Activated CD4-positive, alpha-beta T cell treated with anti-CD3 and anti-CD28 coated beads for 36 hours (primary cell): Measurements from ENCODE around the gene TSPEAR. TPM values are rescaled to one million over a fixed set of nuclear protein-coding genes. Genes with fewer than 3 reads are reported as not detected.

Experiments used
- ATAC-seq: fragments of 200-7000 bp; cut with Tn5 transposase; one replicate; pipeline ENCODE4 v1.10.0; 2021; ENCODE audit warnings: mild to moderate bottlenecking, moderate library complexity
- CTCF ChIA-PET: fragments of 350-600 bp; sonication (Branson Sonifier 250); formaldehyde crosslinking; loops from one replicate; lab custom pipeline; 2021; ENCODE audit warnings: antibody characterized with exemption; lab: Charles Lee
- POLR2A ChIA-PET: fragments of 350-600 bp; sonication (Branson Sonifier 250); formaldehyde crosslinking; loops from one replicate; lab custom pipeline; 2021; ENCODE audit warnings: antibody characterized with exemption, inconsistent platforms; lab: Charles Lee
- DNase-seq: peaks from one replicate; pipeline ENCODE4 v3.0.0-alpha.2; 2020
- H3K27ac Mint-ChIP-seq: one replicate; pipeline ENCODE4 v1.8.0; 2021; ENCODE audit warnings: mixed read lengths
- H3K27me3 Mint-ChIP-seq: one replicate; pipeline ENCODE4 v1.8.0; 2021; ENCODE audit warnings: mixed read lengths
- H3K36me3 Mint-ChIP-seq: one replicate; pipeline ENCODE4 v1.8.0; 2021; ENCODE audit warnings: low read depth, mixed read lengths
- H3K4me1 Mint-ChIP-seq: one replicate; pipeline ENCODE4 v1.8.0; 2021; ENCODE audit warnings: mixed read lengths
- H3K4me3 Mint-ChIP-seq: one replicate; pipeline ENCODE4 v1.8.0; 2021; ENCODE audit warnings: mild to moderate bottlenecking, moderate library complexity, mixed read lengths
- H3K9me3 Mint-ChIP-seq: one replicate; pipeline ENCODE4 v1.8.0; 2021; ENCODE audit warnings: low read depth, mixed read lengths
- intact Hi-C, 2 experiments: fragments of 100-400 bp; cut with DNase I in 1 of 2; cut with micrococcal nuclease in 1 of 2; formaldehyde crosslinking; loops; one replicate each; pipeline versions ENCODE4 v1.14.2 to v1.15.1; 2022 to 2024; cut with DNase I, micrococcal nuclease
- total RNA-seq, 2 experiments: library from RNA; stranded (reverse); gene quantifications; one replicate each; pipeline ENCODE4 v1.2.3, GENCODE V29; 2021

The TSPEAR gene
- not detected for total RNA-seq

- Mint-ChIP-seq H3K27me3 (peaks cover 62% of the 10 kb centered on the region), H3K4me1 (peaks cover 26% of the 10 kb centered on the region), H3K9me3 (no peaks in the 10 kb centered on the region), H3K27ac (no peak within 1 kb of the TSS), H3K36me3 (no peaks in the 10 kb centered on the region), H3K4me3 (no peak within 1 kb of the TSS)
- intact Hi-C loops: no loop called here
- ATAC-seq: no peak
- CTCF ChIA-PET: interaction anchor here (0.7 to 0.9 kb wide), 2 partner anchors 82 to 87 kb away, joined by 3 read pairs; no protein-coding TSS in a partner anchor
- DNase-seq: no peak
- POLR2A ChIA-PET: no interaction called here
Measured at GRCh38 chr21:44711327-44712202, at the start of gene TSPEAR. Gene TSPEAR, minus strand, starts transcription at chr21:44711572. Its CDS starts 58 bp downstream, at chr21:44711514.

- Mint-ChIP-seq H3K9me3 (no peaks in the 10 kb centered on the region), H3K27me3 (no peaks in the 10 kb centered on the region), H3K27ac (no peak overlapping the region), H3K4me3 (no peak overlapping the region), H3K36me3 (no peaks in the 10 kb centered on the region), H3K4me1 (peaks cover 6% of the 10 kb centered on the region)
- POLR2A ChIA-PET: interaction anchor here (0.6 kb wide), 1 partner anchor 204 kb away, joined by 6 read pairs; no protein-coding TSS in a partner anchor
- intact Hi-C loops: no loop called here
- ATAC-seq (no peak), DNase-seq (no peak)
- CTCF ChIA-PET: interaction anchor here (1.0 to 1.6 kb wide), 2 partner anchors 33 to 34 kb away, joined by 3 read pairs; no protein-coding TSS in a partner anchor
Measured at GRCh38 chr21:44760376-44760775, 49.0 kb upstream of the TSPEAR start.

- CTCF ChIA-PET: interaction anchor here (1.6 kb wide), 1 partner anchor 34 kb away, joined by 3 read pairs; no protein-coding TSS in a partner anchor
- Mint-ChIP-seq H3K9me3 (no peaks in the 10 kb centered on the region), H3K27me3 (no peaks in the 10 kb centered on the region), H3K36me3 (no peaks in the 10 kb centered on the region), H3K27ac (no peak overlapping the region), H3K4me3 (no peak overlapping the region), H3K4me1 (peaks cover 2% of the 10 kb centered on the region)
- no peak for ATAC-seq
- no peak for DNase-seq
- intact Hi-C loops: no loop called here
- POLR2A ChIA-PET: no interaction called here
Measured at GRCh38 chr21:44759628-44760285, 48.4 kb upstream of the TSPEAR start.

- ChIA-PET CTCF (no interaction called here), POLR2A (no interaction called here)
- Mint-ChIP-seq H3K9me3 (no peaks in the 10 kb centered on the region), H3K4me1 (peaks cover 2% of the 10 kb centered on the region), H3K4me3 (no peak overlapping the region), H3K36me3 (no peaks in the 10 kb centered on the region), H3K27me3 (no peaks in the 10 kb centered on the region), H3K27ac (no peak overlapping the region)
- ATAC-seq (no peak), DNase-seq (no peak)
- intact Hi-C loops: no loop called here
Measured at GRCh38 chr21:44758781-44759627, 47.6 kb upstream of the TSPEAR start.

GRCh38 chr21:44758141-44758561 lies 46.8 kb upstream of the TSPEAR start:
- H3K27me3 Mint-ChIP-seq: no peaks in the 10 kb centered on the region
- H3K4me1 Mint-ChIP-seq: peaks cover 2% of the 10 kb centered on the region
- H3K9me3 Mint-ChIP-seq: no peaks in the 10 kb centered on the region
- H3K36me3 Mint-ChIP-seq: no peaks in the 10 kb centered on the region
- POLR2A ChIA-PET: no interaction called here
- H3K27ac Mint-ChIP-seq: no peak overlapping the region
- intact Hi-C loops: no loop called here
- no peak for ATAC-seq
- CTCF ChIA-PET: no interaction called here
- no peak for DNase-seq
- no peak overlapping the region for H3K4me3 Mint-ChIP-seq

- Mint-ChIP-seq H3K4me3 (no peak overlapping the region), H3K27ac (no peak overlapping the region), H3K9me3 (no peaks in the 10 kb centered on the region), H3K36me3 (no peaks in the 10 kb centered on the region), H3K27me3 (no peaks in the 10 kb centered on the region), H3K4me1 (peaks cover 2% of the 10 kb centered on the region)
- CTCF ChIA-PET: interaction anchor here (0.8 kb wide), 1 partner anchor 19 kb away, joined by 3 read pairs; no protein-coding TSS in a partner anchor
- ATAC-seq (no peak), DNase-seq (no peak)
- POLR2A ChIA-PET: no interaction called here
- intact Hi-C loops: no loop called here
Measured at GRCh38 chr21:44757731-44758130, 46.4 kb upstream of the TSPEAR start.

GRCh38 chr21:44756423-44757185 lies 45.2 kb upstream of the TSPEAR start:
- Mint-ChIP-seq H3K27me3 (no peaks in the 10 kb centered on the region), H3K36me3 (no peaks in the 10 kb centered on the region), H3K4me3 (no peak overlapping the region), H3K9me3 (no peaks in the 10 kb centered on the region), H3K27ac (no peak overlapping the region), H3K4me1 (peaks cover 2% of the 10 kb centered on the region)
- intact Hi-C loops: no loop called here
- CTCF ChIA-PET: interaction anchor here (0.8 kb wide), 1 partner anchor 17 kb away, joined by 3 read pairs; no protein-coding TSS in a partner anchor
- POLR2A ChIA-PET: no interaction called here
- ATAC-seq (no peak), DNase-seq (no peak)

- ChIA-PET POLR2A (no interaction called here), CTCF (interaction anchor here (0.6 kb wide), 1 partner anchor 95 kb away, joined by 5 read pairs; no protein-coding TSS in a partner anchor)
- no peak overlapping the region for H3K4me3 Mint-ChIP-seq
- ATAC-seq (no peak), DNase-seq (no peak)
- intact Hi-C loops: no loop called here
- H3K27me3 Mint-ChIP-seq: peaks cover 5% of the 10 kb centered on the region
- no peaks in the 10 kb centered on the region for H3K4me1 Mint-ChIP-seq
- H3K9me3 Mint-ChIP-seq: no peaks in the 10 kb centered on the region
- no peaks in the 10 kb centered on the region for H3K36me3 Mint-ChIP-seq
- no peak overlapping the region for H3K27ac Mint-ChIP-seq
Measured at GRCh38 chr21:44755227-44755626, 43.9 kb upstream of the TSPEAR start.

- H3K9me3 Mint-ChIP-seq: no peaks in the 10 kb centered on the region
- no peak overlapping the region for H3K4me3 Mint-ChIP-seq
- no peaks in the 10 kb centered on the region for H3K4me1 Mint-ChIP-seq
- intact Hi-C loops: no loop called here
- no peak overlapping the region for H3K27ac Mint-ChIP-seq
- H3K27me3 Mint-ChIP-seq: peaks cover 8% of the 10 kb centered on the region
- no peak for DNase-seq
- H3K36me3 Mint-ChIP-seq: no peaks in the 10 kb centered on the region
- ATAC-seq: no peak
- ChIA-PET CTCF (no interaction called here), POLR2A (no interaction called here)
Measured at GRCh38 chr21:44753357-44753756, 42.0 kb upstream of the TSPEAR start.

- H3K9me3 Mint-ChIP-seq: no peaks in the 10 kb centered on the region
- no peaks in the 10 kb centered on the region for H3K36me3 Mint-ChIP-seq
- H3K27ac Mint-ChIP-seq: no peak overlapping the region
- ATAC-seq (no peak), DNase-seq (no peak)
- H3K4me1 Mint-ChIP-seq: no peaks in the 10 kb centered on the region
- peaks cover 8% of the 10 kb centered on the region for H3K27me3 Mint-ChIP-seq
- no peak overlapping the region for H3K4me3 Mint-ChIP-seq
- ChIA-PET POLR2A (no interaction called here), CTCF (interaction anchor here (0.6 kb wide), 1 partner anchor 136 kb away, joined by 3 read pairs; no protein-coding TSS in a partner anchor)
- intact Hi-C loops: no loop called here
Measured at GRCh38 chr21:44752671-44753235, 41.4 kb upstream of the TSPEAR start.
